HEK293 (cell line): ENCODE data around the gene DNAJB1.

Experiments
- CTCF ChIA-PET: fragments of 350-600 bp; formaldehyde crosslinking; extraction: SDS; loops from one replicate; lab custom pipeline; 2021; ENCODE audit warnings: antibody characterized with exemption; lab: Yijun Ruan, JAX
- POLR2A ChIA-PET: fragments of 300-600 bp; formaldehyde crosslinking; extraction: SDS; loops from one replicate; lab custom pipeline; 2020; ENCODE audit warnings: antibody characterized with exemption, inconsistent platforms; lab: Yijun Ruan, JAX
- H3K27ac ChIP-seq: fragments of 200-500 bp; sonication (Bioruptor generic); 2 replicates; pipeline ENCODE4 v1.5.1; 2014; ENCODE audit warnings: low read depth, low read length, control low read depth, inconsistent platforms; ENCODE audit errors: extremely low read depth
- H3K36me3 ChIP-seq, 2 experiments: fragments of 200-500 bp in 1 of 2; sonication (Bioruptor generic) in 1 of 2; 1 replicate in 1 of 2; 2 replicates in 1 of 2; pipeline ENCODE4 v1.5.1; 2014 to 2017; ENCODE audit warnings: inconsistent platforms in 2 of 2, low read length in 2 of 2; ENCODE audit not compliant: control insufficient read depth in 2 of 2, insufficient read depth in 1 of 2
- H3K4me1 ChIP-seq: fragments of 200-500 bp; sonication (Bioruptor generic); 2 replicates; pipeline ENCODE4 v1.5.1; 2014; ENCODE audit warnings: mild to moderate bottlenecking, low read length, inconsistent platforms; ENCODE audit not compliant: control insufficient read depth, insufficient read depth
- H3K4me3 ChIP-seq: 2 replicates; pipeline ENCODE4 v1.5.1; 2011; ENCODE audit warnings: low read depth, mild to moderate bottlenecking, control low read depth, low read length, moderate library complexity
- H3K9me3 ChIP-seq: fragments of 200-500 bp; sonication (Bioruptor generic); 2 replicates; pipeline ENCODE4 v1.5.1; 2014; ENCODE audit warnings: low read depth, low read length, inconsistent platforms; ENCODE audit not compliant: control insufficient read depth, insufficient read depth
- EGR2 ChIP-seq: fragments of 450-650 bp; formaldehyde crosslinking; IDR thresholded peaks from 2 replicates; pipeline ENCODE4 v1.5.1; 2016; ENCODE audit warnings: low read depth, missing biosample characterization, missing genetic modification characterization
- HIC1 ChIP-seq: fragments of 450-650 bp; formaldehyde crosslinking; IDR thresholded peaks from 2 replicates; pipeline ENCODE4 v1.5.1; 2016; ENCODE audit warnings: missing biosample characterization, missing genetic modification characterization
- HOXD13 ChIP-seq: sonication (generic); formaldehyde crosslinking; IDR thresholded peaks from 2 replicates; pipeline ENCODE4 v1.8.0; 2022; ENCODE audit warnings: missing genetic modification reagents, borderline replicate concordance
- MYNN ChIP-seq: fragments of 450-650 bp; formaldehyde crosslinking; IDR thresholded peaks from 2 replicates; pipeline ENCODE4 v1.5.1; 2016; ENCODE audit warnings: missing biosample characterization, missing genetic modification characterization, borderline replicate concordance
- PATZ1 ChIP-seq: fragments of 450-650 bp; formaldehyde crosslinking; IDR thresholded peaks from 2 replicates; pipeline ENCODE4 v1.5.1; 2016; ENCODE audit warnings: missing biosample characterization, missing genetic modification characterization
- PRDM1 ChIP-seq: fragments of 450-650 bp; formaldehyde crosslinking; IDR thresholded peaks from 2 replicates; pipeline ENCODE4; 2016; ENCODE audit warnings: missing biosample characterization, missing genetic modification characterization
- PRDM6 ChIP-seq: fragments of 450-650 bp; formaldehyde crosslinking; IDR thresholded peaks from 2 replicates; pipeline ENCODE4 v1.5.1; 2017; ENCODE audit warnings: missing biosample characterization, missing genetic modification characterization
- SETDB1 ChIP-seq: IDR thresholded peaks from one replicate; pipeline ENCODE4 v1.6.1; 2017; ENCODE audit warnings: mild to moderate bottlenecking, low read length, moderate library complexity, mixed read lengths; ENCODE audit not compliant: insufficient read length
- YY2 ChIP-seq: fragments of 450-650 bp; formaldehyde crosslinking; IDR thresholded peaks from 2 replicates; pipeline ENCODE4 v1.5.1; 2016; ENCODE audit warnings: missing biosample characterization, missing genetic modification characterization
- ZBTB48 ChIP-seq: fragments of 450-650 bp; formaldehyde crosslinking; IDR thresholded peaks from 2 replicates; pipeline ENCODE4 v1.5.1; 2016; ENCODE audit warnings: missing biosample characterization, missing genetic modification characterization
- ZIC2 ChIP-seq: fragments of 450-650 bp; formaldehyde crosslinking; IDR thresholded peaks from 2 replicates; pipeline ENCODE4 v1.5.1; 2016; ENCODE audit warnings: missing biosample characterization, missing genetic modification characterization
- ZNF132 ChIP-seq: fragments of 450-650 bp; formaldehyde crosslinking; IDR thresholded peaks from 2 replicates; pipeline ENCODE4 v1.5.1; 2017; ENCODE audit warnings: missing biosample characterization, missing genetic modification characterization, borderline replicate concordance
- ZNF202 ChIP-seq: fragments of 450-650 bp; formaldehyde crosslinking; IDR thresholded peaks from 2 replicates; pipeline ENCODE4 v1.5.1; 2016; ENCODE audit warnings: missing biosample characterization, missing genetic modification characterization, borderline replicate concordance
- ZNF221 ChIP-seq: fragments of 450-650 bp; formaldehyde crosslinking; IDR thresholded peaks from 2 replicates; pipeline ENCODE4 v1.5.1; 2017; ENCODE audit warnings: missing biosample characterization, missing genetic modification characterization, borderline replicate concordance
- ZNF223 ChIP-seq: fragments of 450-650 bp; formaldehyde crosslinking; IDR thresholded peaks from 2 replicates; pipeline ENCODE4 v1.5.1; 2016; ENCODE audit warnings: missing biosample characterization, missing genetic modification characterization
- ZNF362 ChIP-seq: fragments of 450-650 bp; formaldehyde crosslinking; IDR thresholded peaks from 2 replicates; pipeline ENCODE4 v1.5.1; 2016; ENCODE audit warnings: missing biosample characterization, missing genetic modification characterization
- ZNF394 ChIP-seq: fragments of 450-650 bp; formaldehyde crosslinking; IDR thresholded peaks from 2 replicates; pipeline ENCODE4 v1.5.1; 2016; ENCODE audit warnings: missing biosample characterization, missing genetic modification characterization, mild to moderate bottlenecking, moderate library complexity, borderline replicate concordance
- ZNF423 ChIP-seq: fragments of 450-650 bp; formaldehyde crosslinking; IDR thresholded peaks from 2 replicates; pipeline ENCODE4 v1.5.1; 2016; ENCODE audit warnings: missing biosample characterization, missing genetic modification characterization
- ZNF510 ChIP-seq: fragments of 450-650 bp; formaldehyde crosslinking; IDR thresholded peaks from 2 replicates; pipeline ENCODE4 v1.5.1; 2018; ENCODE audit warnings: mild to moderate bottlenecking, missing genetic modification characterization, missing biosample characterization; ENCODE audit not compliant: insufficient replicate concordance
- ZNF600 ChIP-seq: fragments of 450-650 bp; formaldehyde crosslinking; IDR thresholded peaks from 2 replicates; pipeline ENCODE4 v1.5.1; 2016; ENCODE audit warnings: missing biosample characterization, missing genetic modification characterization
- ZNF707 ChIP-seq: fragments of 450-650 bp; formaldehyde crosslinking; IDR thresholded peaks from 2 replicates; pipeline ENCODE4 v1.5.1; 2016; ENCODE audit warnings: missing biosample characterization, missing genetic modification characterization
- ZSCAN18 ChIP-seq: fragments of 450-650 bp; formaldehyde crosslinking; IDR thresholded peaks from 2 replicates; pipeline ENCODE4 v1.5.1; 2016; ENCODE audit warnings: missing biosample characterization, missing genetic modification characterization
- ZSCAN23 ChIP-seq: fragments of 450-650 bp; formaldehyde crosslinking; IDR thresholded peaks from 2 replicates; pipeline ENCODE4 v1.5.1; 2016; ENCODE audit warnings: missing biosample characterization, missing genetic modification characterization
- TF ChIP-seq, protein P1 (sequence below): fragments of 450-650 bp; formaldehyde crosslinking; IDR thresholded peaks from 2 replicates; pipeline ENCODE4; 2016; ENCODE audit warnings: missing biosample characterization, missing genetic modification characterization

The DNAJB1 gene

GRCh38 chr19:14558370-14559066 lies 40.3 kb upstream of the DNAJB1 start:
- TF ChIP-seq ZNF600 (peak; percentile 45; the same call in 1 of the 2 replicates), PRDM1 (tag by site-specific recombination) (no peak), EGR2 (no peak), ZNF223 (tag by site-specific recombination) (0 out of 2 replicates have a peak, but pooled peaks have one; percentile 26), ZNF394 (tag by site-specific recombination) (no peak), PATZ1 (tag by site-specific recombination) (0 out of 2 replicates have a peak, but pooled peaks have one; percentile 21), ZNF221 (tag by site-specific recombination) (no peak), ZSCAN18 (tag by site-specific recombination) (no peak), ZIC2 (tag by site-specific recombination) (peak; percentile 67), HIC1 (peak; percentile 24; the same call in 1 of the 2 replicates)
- TF ChIP-seq, protein P1, sequence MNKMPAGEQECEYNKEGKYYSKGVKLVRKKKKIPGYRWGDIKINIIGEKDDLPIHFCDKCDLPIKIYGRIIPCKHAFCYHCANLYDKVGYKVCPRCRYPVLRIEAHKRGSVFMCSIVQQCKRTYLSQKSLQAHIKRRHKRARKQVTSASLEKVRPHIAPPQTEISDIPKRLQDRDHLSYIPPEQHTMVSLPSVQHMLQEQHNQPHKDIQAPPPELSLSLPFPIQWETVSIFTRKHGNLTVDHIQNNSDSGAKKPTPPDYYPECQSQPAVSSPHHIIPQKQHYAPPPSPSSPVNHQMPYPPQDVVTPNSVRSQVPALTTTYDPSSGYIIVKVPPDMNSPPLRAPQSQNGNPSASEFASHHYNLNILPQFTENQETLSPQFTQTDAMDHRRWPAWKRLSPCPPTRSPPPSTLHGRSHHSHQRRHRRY (tag by site-specific recombination), result no peak
- Histone ChIP-seq H3K4me3 (no peak overlapping the region), H3K9me3 (no peaks in the 10 kb centered on the region), H3K36me3 (peaks cover 0 to 2% of the 10 kb centered on the region in 2 experiments; a peak in 2 of 3 replicates), H3K27ac (no peak overlapping the region), H3K4me1 (no peaks in the 10 kb centered on the region)
- CTCF ChIA-PET, result interaction anchor here (0.6 kb wide), 1 partner anchor 126 kb away, joined by 4 read pairs; no protein-coding TSS in a partner anchor
- POLR2A ChIA-PET, result no interaction called here

DNA sequence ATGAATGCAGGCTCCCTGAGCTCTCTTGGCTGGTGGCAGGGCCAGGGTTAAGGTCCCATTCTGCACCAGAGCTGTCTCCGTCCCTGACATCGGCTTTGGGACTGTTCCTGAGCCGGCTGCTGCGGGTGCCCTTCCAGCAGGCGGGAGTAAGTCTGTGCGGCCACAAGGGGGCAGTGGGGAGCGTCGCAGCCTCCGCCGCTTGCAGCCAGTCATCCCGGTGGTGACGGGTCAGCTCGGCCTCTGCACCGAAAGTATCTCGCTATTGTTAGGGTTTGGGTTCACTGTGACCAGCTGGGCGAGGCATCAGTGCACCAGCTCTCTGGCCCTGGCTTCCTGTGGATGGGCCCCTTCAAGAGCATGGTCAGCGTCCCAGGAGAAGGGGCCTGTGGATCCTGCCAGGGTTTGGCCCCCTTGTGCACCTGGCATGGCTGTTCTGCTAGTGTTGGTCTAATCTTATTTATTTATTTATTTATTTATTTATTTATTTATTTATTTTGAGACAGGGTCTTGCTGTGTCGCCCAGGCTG lies 38.5 kb upstream of the DNAJB1 start:
- Histone ChIP-seq H3K4me3 (no peak overlapping the region; the same call in 1 of the 2 replicates), H3K36me3 (peaks cover 0 to 4% of the 10 kb centered on the region in 2 experiments; a peak in 2 of 3 replicates), H3K4me1 (no peaks in the 10 kb centered on the region), H3K27ac (no peak overlapping the region), H3K9me3 (no peaks in the 10 kb centered on the region)
- ChIA-PET POLR2A (interaction anchor here (0.9 to 1.6 kb wide), 3 partner anchors 15 to 39 kb away, joined by 3 to 4 read pairs (median 3); partner anchors contain the start of genes DNAJB1 and NDUFB7), CTCF (interaction anchor here (0.6 to 5.0 kb wide), 24 partner anchors 9 to 755 kb away, joined by 3 to 37 read pairs (median 4); partner anchors contain the start of gene NDUFB7)
- TF ChIP-seq ZBTB48 (tag by site-specific recombination) (peak; percentile 26; the same call in 1 of the 2 replicates), ZNF202 (tag by site-specific recombination) (no peak), ZSCAN23 (tag by site-specific recombination) (no peak), MYNN (tag by site-specific recombination) (no peak), ZNF132 (tag by site-specific recombination) (no peak), YY2 (tag by site-specific recombination) (no peak), ZNF423 (no peak), ZNF510 (tag by site-specific recombination) (no peak), SETDB1 (no peak), PRDM6 (tag by site-specific recombination) (no peak), ZNF707 (tag by site-specific recombination) (no peak), ZNF362 (tag by site-specific recombination) (no peak), HOXD13 (CRISPR knock-in tag) (no peak)
